Endothelial cell of umbilical vein (primary cell): ENCODE measurements around the gene TEN1. TPM values are rescaled to one million over a fixed set of nuclear protein-coding genes. Genes with fewer than 3 reads are reported as not detected.

Experiments used
- BruUV-seq: library from RNA; stranded (reverse); fragments of 400-500 nt; replicated peaks from 2 replicates; lab custom pipeline; 2021; lab: Mats Ljungman, UMichigan
- CTCF ChIA-PET: fragments of 300-600, 350-600 bp; sonication (Branson Sonifier 250); formaldehyde crosslinking; loops from one replicate; lab custom pipeline; 2021; ENCODE audit warnings: antibody characterized with exemption, inconsistent platforms; lab: Charles Lee
- POLR2A ChIA-PET: fragments of 300-600, 350-600 bp; sonication (Branson Sonifier 250); formaldehyde crosslinking; loops from one replicate; lab custom pipeline; 2021; ENCODE audit warnings: antibody characterized with exemption, inconsistent platforms; lab: Charles Lee
- DNase-seq: peaks from one replicate; pipeline ENCODE4 v3.0.0-alpha.2; 2011; ENCODE audit warnings: low read depth, low spot score
- FAIRE-seq: peaks from 2 replicates; lab custom pipeline; 2011; peaks lifted over from hg19 to GRCh38; lab: Jason Lieb, UNC
- H2AFZ ChIP-seq: 2 replicates; pipeline ENCODE4 v1.6.0; 2012; ENCODE audit warnings: low read depth, low read length, control low read depth, inconsistent platforms
- H3K27ac ChIP-seq: 2 replicates; pipeline ENCODE4 v1.5.1; 2011; ENCODE audit warnings: low read depth, mild to moderate bottlenecking, control low read depth, low read length, moderate library complexity; ENCODE audit not compliant: insufficient read depth
- H3K27me3 ChIP-seq, 2 experiments: 2 replicates each; pipeline versions ENCODE4 v1.6.0 to v1.6.1; 2011; ENCODE audit warnings: low read length in 2 of 2, mixed read lengths in 1 of 2; ENCODE audit not compliant: control insufficient read depth in 2 of 2, insufficient read depth in 2 of 2
- H3K36me3 ChIP-seq, 2 experiments: 2 replicates in 1 of 2; 3 replicates in 1 of 2; pipeline ENCODE4 v1.5.1; 2011; ENCODE audit warnings: low read length in 2 of 2, mild to moderate bottlenecking in 1 of 2, moderate library complexity in 1 of 2; ENCODE audit not compliant: control insufficient read depth in 2 of 2, insufficient read depth in 2 of 2; ENCODE audit errors: extremely low read depth in 1 of 2
- H3K4me1 ChIP-seq: 3 replicates; pipeline ENCODE4 v1.5.1; 2011; ENCODE audit warnings: mild to moderate bottlenecking, low read length; ENCODE audit not compliant: control insufficient read depth, insufficient read depth; ENCODE audit errors: extremely low read depth
- H3K4me2 ChIP-seq: 2 replicates; pipeline ENCODE4 v1.6.1; 2011; ENCODE audit warnings: low read length, control low read depth, mixed read lengths; ENCODE audit not compliant: insufficient read depth
- H3K4me3 ChIP-seq, 3 experiments: fragments of 200-600 bp in 1 of 3; sonication (generic), shearing (Covaris generic) in 1 of 3; replicated peaks in 1 of 3; 2 replicates each; pipeline ENCODE4 v1.5.1; 2011 to 2016; ENCODE audit warnings: control low read depth in 3 of 3, low read length in 3 of 3, mild to moderate bottlenecking in 2 of 3, inconsistent platforms in 1 of 3, low read depth in 1 of 3, moderate library complexity in 1 of 3; ENCODE audit not compliant: insufficient read depth in 1 of 3
- H3K79me2 ChIP-seq: 2 replicates; pipeline ENCODE4 v1.6.0; 2012; ENCODE audit warnings: low read length, inconsistent platforms; ENCODE audit not compliant: control insufficient read depth, insufficient read depth
- H3K9ac ChIP-seq: replicated peaks from 2 replicates; pipeline ENCODE3; 2011; ENCODE audit warnings: low read length, control low read depth; ENCODE audit not compliant: insufficient read depth; ENCODE audit errors: extremely low read depth
- H3K9me1 ChIP-seq: replicated peaks from 3 replicates; pipeline ENCODE4 v1.6.0; 2011; ENCODE audit warnings: mild to moderate bottlenecking, low read length; ENCODE audit not compliant: control insufficient read depth, insufficient read depth; ENCODE audit errors: extremely low read depth
- H3K9me3 ChIP-seq: replicated peaks from 2 replicates; pipeline ENCODE4 v1.5.1; 2012; ENCODE audit warnings: low read length, inconsistent platforms; ENCODE audit not compliant: control insufficient read depth, insufficient read depth
- H4K20me1 ChIP-seq: replicated peaks from 2 replicates; pipeline ENCODE3; 2011; ENCODE audit warnings: mild to moderate bottlenecking, low read length; ENCODE audit not compliant: control insufficient read depth, insufficient read depth; ENCODE audit errors: extremely low read depth
- EZH2 ChIP-seq: IDR thresholded peaks from 2 replicates; pipeline ENCODE4 v1.6.1; 2012; ENCODE audit warnings: borderline replicate concordance, low read depth, mild to moderate bottlenecking, moderate library complexity, low read length, inconsistent platforms; ENCODE audit not compliant: severe bottlenecking
- FOS ChIP-seq: IDR thresholded peaks from 2 replicates; pipeline ENCODE4 v1.6.1; 2011; ENCODE audit warnings: mild to moderate bottlenecking, low read length, moderate library complexity, borderline replicate concordance; ENCODE audit not compliant: insufficient read depth
- GATA2 ChIP-seq: IDR thresholded peaks from 2 replicates; pipeline ENCODE4 v1.7.0; 2011; ENCODE audit warnings: low read depth, mild to moderate bottlenecking, moderate library complexity, mixed read lengths, low read length; ENCODE audit not compliant: insufficient read length, insufficient read depth
- JUN ChIP-seq: IDR thresholded peaks from 2 replicates; pipeline ENCODE4 v1.6.1; 2011; ENCODE audit warnings: borderline replicate concordance, low read depth; ENCODE audit not compliant: insufficient read length, insufficient read depth
- MAX ChIP-seq: IDR thresholded peaks from 2 replicates; pipeline ENCODE4 v1.6.1; 2011; ENCODE audit not compliant: insufficient read depth, insufficient read length
- MYC ChIP-seq: IDR thresholded peaks from one replicate; pipeline ENCODE4 v1.6.1; 2011; ENCODE audit warnings: mild to moderate bottlenecking, low read depth, low read length
- POLR2A ChIP-seq: IDR thresholded peaks from 2 replicates; pipeline ENCODE4 v1.6.1; 2012; ENCODE audit warnings: low read depth, mild to moderate bottlenecking, control low read depth, low read length
- POLR2AphosphoS5 ChIP-seq: IDR thresholded peaks from 2 replicates; pipeline ENCODE4 v1.6.1; 2012; ENCODE audit warnings: low read depth, mild to moderate bottlenecking, control low read depth, low read length, moderate library complexity; ENCODE audit not compliant: insufficient read depth
- dilution Hi-C: fragments of 300-500 bp; cut with MboI; formaldehyde crosslinking; loops from one replicate; pipeline ENCODE4 v1.15.0; 2019; ENCODE audit warnings: low sequenced_read_pairs; ENCODE audit not compliant: extremely low pct_ligation_motif_present
- intact Hi-C: fragments of 100-400 bp; cut with micrococcal nuclease; formaldehyde crosslinking; loops from one replicate; pipeline ENCODE4 v1.10.0; 2022
- polyA plus RNA-seq, 4 experiments: library from polyadenylated mRNA; depleted of rRNA in 3 of 4; stranded (reverse) in 3 of 4; unstranded in 1 of 4; fragments of >200 nt; gene quantifications; 2 replicates each; pipeline versions ENCODE4 v1.2.1 to v1.2.3, GENCODE V29; 2011 to 2012; ENCODE audit warnings: missing spikeins in 1 of 4
- total RNA-seq: library from RNA; stranded (reverse); gene quantifications from 2 replicates; pipeline ENCODE4 v1.2.3, GENCODE V29; 2021
- TF ChIP-seq, protein P1 (sequence below), 2 donors: IDR thresholded peaks; 1 replicate in 1 of 2; 2 replicates in 1 of 2; pipeline ENCODE4 v1.5.1; 2011; ENCODE audit warnings: low read length in 2 of 2, mild to moderate bottlenecking in 2 of 2, moderate library complexity in 2 of 2, control low read depth in 1 of 2, inconsistent platforms in 1 of 2, low read depth in 1 of 2; ENCODE audit not compliant: insufficient read depth in 1 of 2; ENCODE audit errors: extremely low read depth in 1 of 2

The TEN1 gene
- total and polyA plus RNA-seq, 2 donors (not counting 3 experiments of a cell fraction or from before 2014, with no cell fraction given) = 18.8 to 29.0 TPM

- POLR2A ChIA-PET = no interaction called here
- no peak for FAIRE-seq
Observed at GRCh38 chr17:76007850-76008165, 28.8 kb downstream of the TEN1 start.

More at GRCh38 chr17:76007850-76008165, 28.8 kb downstream of the TEN1 start:
- no peak for DNase-seq
- Histone ChIP-seq H3K27ac (no peak overlapping the region), H3K4me2 (no peak overlapping the region), H3K4me3 (no peak overlapping the region), H3K79me2 (no peaks in the 10 kb centered on the region), H3K9ac (no peak overlapping the region), H3K4me1 (no peaks in the 10 kb centered on the region), H3K9me3 (no peaks in the 10 kb centered on the region), H4K20me1 (no peaks in the 10 kb centered on the region), H2AFZ (no peak overlapping the region), H3K27me3 (no peaks in the 10 kb centered on the region), H3K9me1 (no peaks in the 10 kb centered on the region), H3K36me3 (no peaks in the 10 kb centered on the region)
- dilution Hi-C loops (no loop called here), intact Hi-C loops (loop anchor here (10.0 kb wide), 1 partner anchor 233 kb away; a partner anchor contains a TSS)
- CTCF ChIA-PET = interaction anchor here (1.1 to 4.6 kb wide), 4 partner anchors 9 to 109 kb away, joined by 3 to 35 read pairs (median 10); partner anchors contain the start of genes CDK3, FBF1 and MRPL38
- no TSS peak for BruUV-seq
- TF ChIP-seq, protein P1, sequence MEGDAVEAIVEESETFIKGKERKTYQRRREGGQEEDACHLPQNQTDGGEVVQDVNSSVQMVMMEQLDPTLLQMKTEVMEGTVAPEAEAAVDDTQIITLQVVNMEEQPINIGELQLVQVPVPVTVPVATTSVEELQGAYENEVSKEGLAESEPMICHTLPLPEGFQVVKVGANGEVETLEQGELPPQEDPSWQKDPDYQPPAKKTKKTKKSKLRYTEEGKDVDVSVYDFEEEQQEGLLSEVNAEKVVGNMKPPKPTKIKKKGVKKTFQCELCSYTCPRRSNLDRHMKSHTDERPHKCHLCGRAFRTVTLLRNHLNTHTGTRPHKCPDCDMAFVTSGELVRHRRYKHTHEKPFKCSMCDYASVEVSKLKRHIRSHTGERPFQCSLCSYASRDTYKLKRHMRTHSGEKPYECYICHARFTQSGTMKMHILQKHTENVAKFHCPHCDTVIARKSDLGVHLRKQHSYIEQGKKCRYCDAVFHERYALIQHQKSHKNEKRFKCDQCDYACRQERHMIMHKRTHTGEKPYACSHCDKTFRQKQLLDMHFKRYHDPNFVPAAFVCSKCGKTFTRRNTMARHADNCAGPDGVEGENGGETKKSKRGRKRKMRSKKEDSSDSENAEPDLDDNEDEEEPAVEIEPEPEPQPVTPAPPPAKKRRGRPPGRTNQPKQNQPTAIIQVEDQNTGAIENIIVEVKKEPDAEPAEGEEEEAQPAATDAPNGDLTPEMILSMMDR (IDR thresholded peaks at IDR 0.05; ENCODE audit: extremely low read depth in 1 of 2, insufficient read depth in 1 of 2, low read depth in 1 of 2, low read length in 2 of 2) = no peak
- no peak for TF ChIP-seq POLR2AphosphoS5
- no peak for TF ChIP-seq GATA2
- TF ChIP-seq JUN = no peak
- no peak for TF ChIP-seq MYC
- TF ChIP-seq EZH2 = no peak
- TF ChIP-seq MAX = no peak
- TF ChIP-seq FOS = no peak
- no peak for TF ChIP-seq POLR2A
